Kasumi-1 (cell line): ENCODE measurements around the gene RRAGA.
"Not testable (repeated sequence)": the region's sequence is repeated elsewhere in the genome, so short reads cannot be mapped to it uniquely, and the experiment has no call there.

Source experiments
- DNase-seq, 2 experiments: peaks; one replicate each; lab custom pipeline; 2025; lab: John Stamatoyannopoulos, UW

The RRAGA gene

GRCh38 chr9:19085295-19085694 lies 36.1 kb downstream of the RRAGA start:
- DNase-seq = peak in 1 of 2 experiments; percentile 0

GRCh38 chr9:19087106-19088000 lies 38.1 kb downstream of the RRAGA start:
- no peak for DNase-seq

GRCh38 chr9:19097431-19097830 lies 48.2 kb downstream of the RRAGA start:
- not testable (repeated sequence) for DNase-seq
